ENCODE results near the gene FKBP7.
"Not testable (repeated sequence)": the region's sequence is repeated elsewhere in the genome, so short reads cannot be mapped to it uniquely, and the experiment has no call there.

FKBP7 gene

GRCh38 chr2:178478439-178479274, at the start of gene FKBP7:
FKBP7 (minus strand) TSS chr2:178478600; CDS start chr2:178478499, 101 bp downstream.
- DNase-seq: peak; percentile 85

GRCh38 chr2:178527592-178527991, 49.2 kb upstream of the FKBP7 start:
- no peak for DNase-seq

- no peak for DNase-seq
These were observed 47.9 kb upstream of the FKBP7 start for GRCh38 chr2:178526256-178526655.

GRCh38 chr2:178525460-178525859, 47.1 kb upstream of the FKBP7 start:
- DNase-seq: not testable (repeated sequence)

GRCh38 chr2:178525010-178525409, 46.6 kb upstream of the FKBP7 start:
- not testable (repeated sequence) for DNase-seq

GRCh38 chr2:178523596-178524134, 45.3 kb upstream of the FKBP7 start:
- no peak for DNase-seq

- peak; percentile 53 for DNase-seq
These were observed 44.7 kb upstream of the FKBP7 start for GRCh38 chr2:178522950-178523595.

GRCh38 chr2:178521304-178522150, 43.1 kb upstream of the FKBP7 start:
- no peak for DNase-seq

- DNase-seq: no peak
These were observed 39.1 kb upstream of the FKBP7 start for GRCh38 chr2:178517496-178517895.

GRCh38 chr2:178514664-178515063, 36.3 kb upstream of the FKBP7 start:
- DNase-seq: no peak

GRCh38 chr2:178513876-178514275, 35.5 kb upstream of the FKBP7 start:
- DNase-seq: no peak

GRCh38 chr2:178512484-178512883, 34.1 kb upstream of the FKBP7 start:
- DNase-seq: no peak

GRCh38 chr2:178510384-178510783, 32.0 kb upstream of the FKBP7 start:
- DNase-seq: no peak

GRCh38 chr2:178508646-178509045, 30.2 kb upstream of the FKBP7 start:
- no peak for DNase-seq

- no peak for DNase-seq
These were observed 28.5 kb upstream of the FKBP7 start for GRCh38 chr2:178506949-178507348.

GRCh38 chr2:178506524-178506923, 28.1 kb upstream of the FKBP7 start:
- DNase-seq: no peak

GRCh38 chr2:178506101-178506500, 27.7 kb upstream of the FKBP7 start:
- DNase-seq: no peak

- no peak for DNase-seq
These were observed 24.4 kb upstream of the FKBP7 start for GRCh38 chr2:178502751-178503150.

- no peak for DNase-seq
These were observed 21.2 kb upstream of the FKBP7 start for GRCh38 chr2:178499640-178500039.

GRCh38 chr2:178498137-178498536, 19.7 kb upstream of the FKBP7 start:
- DNase-seq: no peak

GRCh38 chr2:178496049-178496448, 17.6 kb upstream of the FKBP7 start:
- DNase-seq: no peak

GRCh38 chr2:178491612-178492011, 13.2 kb upstream of the FKBP7 start:
- no peak for DNase-seq

GRCh38 chr2:178485356-178485755, 7.0 kb upstream of the FKBP7 start:
- no peak for DNase-seq

Measured in amniotic stem cell (primary cell).